ENCODE results near the gene ADO.
"Not testable (repeated sequence)": the region's sequence is repeated elsewhere in the genome, so short reads cannot be mapped to it uniquely, and the experiment has no call there.

ADO gene

DNA sequence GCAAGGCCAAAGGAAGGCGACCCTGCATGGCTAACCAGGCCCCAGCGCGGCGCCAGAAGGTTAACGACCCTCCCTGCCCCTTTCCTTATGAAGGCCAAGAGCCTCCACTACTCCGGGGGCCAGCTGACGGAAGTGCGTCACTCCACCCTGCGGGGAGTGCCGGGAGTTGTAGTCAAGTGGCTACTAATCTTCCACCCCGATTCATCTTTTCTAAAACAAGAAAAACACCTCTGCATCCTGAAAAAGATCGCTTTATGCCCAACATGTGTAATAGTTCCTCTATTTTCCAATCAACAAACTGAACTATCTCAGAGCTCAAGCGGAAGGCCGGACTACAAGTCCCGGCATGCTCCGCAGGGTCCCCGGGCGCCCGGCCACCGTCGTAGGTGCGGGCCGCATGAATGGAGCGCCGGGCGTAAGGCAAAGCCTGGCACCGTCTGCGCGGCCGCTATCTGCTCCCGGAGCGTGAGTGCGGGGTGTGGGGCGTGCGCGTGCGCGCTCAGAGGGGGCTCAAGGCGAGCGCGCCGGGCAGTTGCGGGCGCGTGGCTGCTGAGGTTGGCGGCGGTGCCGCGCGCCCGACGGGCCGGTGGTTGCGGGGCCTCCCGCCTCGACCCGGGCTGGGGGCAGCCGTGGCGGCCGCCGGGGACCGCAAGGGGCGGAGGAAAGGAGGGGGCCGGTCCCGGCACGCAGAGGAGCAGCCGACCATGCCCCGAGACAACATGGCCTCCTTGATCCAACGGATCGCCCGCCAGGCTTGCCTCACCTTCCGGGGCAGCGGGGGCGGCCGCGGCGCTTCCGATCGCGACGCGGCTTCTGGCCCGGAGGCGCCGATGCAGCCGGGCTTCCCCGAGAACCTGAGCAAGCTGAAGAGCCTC is at the start of gene ADO:
TSS of gene ADO (plus strand) at position 365 of the 875 bp plus-strand sequence. CDS start at position 705, 340 bp downstream.
- peak; percentile 7 for DNase-seq

- DNase-seq = no peak
Observed at GRCh38 chr10:62754963-62755362, 49.6 kb upstream of the ADO start.

DNA sequence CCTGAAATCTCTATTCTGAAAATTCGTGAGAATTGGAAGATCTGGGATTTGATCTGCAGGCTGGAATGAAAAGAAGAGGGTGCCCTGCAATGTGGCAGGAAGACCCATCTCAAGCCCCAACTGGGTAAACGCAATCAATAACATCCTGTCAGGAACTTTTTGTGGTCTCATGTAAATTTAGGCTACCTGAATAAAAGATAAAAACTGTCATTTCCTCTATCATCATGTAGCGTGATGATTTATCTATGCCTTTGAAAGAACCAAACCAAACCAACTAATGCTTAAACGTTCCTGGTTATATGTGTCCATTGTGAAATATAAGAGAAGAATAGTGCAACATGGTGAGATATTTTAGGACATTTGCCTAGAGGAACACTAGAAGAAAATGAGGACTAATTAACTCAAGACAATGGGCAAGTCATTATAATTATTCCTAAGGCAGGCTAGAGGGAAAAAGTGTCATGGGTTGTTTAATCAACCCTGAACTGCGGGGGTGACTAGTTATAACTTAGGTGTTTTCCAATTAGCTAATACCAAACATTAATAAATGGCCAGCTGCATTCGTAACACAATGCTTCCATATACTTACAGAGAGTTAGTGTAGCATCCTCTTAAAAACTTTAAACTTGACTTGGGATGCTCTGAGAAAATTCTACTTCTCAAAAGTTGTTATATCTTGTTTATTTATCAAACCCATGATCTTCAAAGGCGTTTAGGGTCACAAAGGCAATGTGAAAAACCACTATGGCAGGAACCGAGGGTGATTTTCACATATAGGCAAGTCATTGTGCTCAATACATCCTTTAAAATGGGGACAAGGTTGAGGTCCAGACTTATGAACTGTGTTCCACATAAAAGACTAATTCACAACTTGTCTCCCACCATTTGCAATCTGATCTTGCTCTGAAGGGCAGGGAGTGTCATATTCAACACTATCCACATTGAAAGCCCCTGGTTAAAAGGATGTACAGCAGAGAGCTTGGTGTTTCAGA is 48.6 kb upstream of the ADO start:
- no peak for DNase-seq

- DNase-seq = no peak
Observed at GRCh38 chr10:62759599-62760175, 44.8 kb upstream of the ADO start.

- no peak for DNase-seq
Observed at GRCh38 chr10:62760401-62760800, 44.1 kb upstream of the ADO start.

- no peak for DNase-seq
Observed at GRCh38 chr10:62761115-62761514, 43.4 kb upstream of the ADO start.

DNA sequence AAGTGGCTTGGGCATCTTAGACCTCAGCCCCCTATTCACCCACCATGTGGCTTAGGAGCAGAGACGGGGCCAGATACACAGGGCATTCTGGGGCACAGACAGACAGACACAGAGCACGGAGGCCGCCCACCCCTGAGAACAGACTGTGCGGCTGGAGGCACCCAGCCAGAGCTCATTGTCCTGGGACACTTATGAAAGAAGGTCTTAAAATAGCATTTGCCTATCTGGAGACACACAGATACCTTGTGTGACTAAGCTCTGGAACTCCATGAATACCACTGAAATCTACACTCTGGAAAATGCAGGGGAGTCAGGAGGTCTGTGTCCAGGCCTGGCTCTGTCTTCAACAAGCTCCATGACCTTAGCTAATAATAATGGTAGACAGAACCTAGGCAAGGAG is 41.4 kb upstream of the ADO start:
- no peak for DNase-seq

DNA sequence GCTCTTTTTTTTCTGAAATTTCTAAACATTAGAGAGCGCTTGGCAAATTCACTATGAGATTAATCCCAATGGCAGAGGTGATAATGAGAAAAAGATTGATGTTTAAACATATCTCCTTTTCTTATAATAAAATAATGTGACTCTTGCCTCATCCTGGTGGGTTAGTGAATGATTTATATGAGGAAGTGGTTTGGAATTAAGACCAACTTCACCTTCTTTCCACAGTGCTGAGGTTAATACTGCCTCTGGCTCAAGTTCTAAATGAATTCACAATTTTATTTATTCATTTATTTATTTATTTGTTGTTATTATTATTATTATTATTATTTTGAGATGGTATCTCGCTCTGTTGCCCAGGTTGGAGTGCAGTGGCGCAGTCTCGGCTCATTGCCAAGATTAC is 40.5 kb upstream of the ADO start:
- no peak for DNase-seq

DNA sequence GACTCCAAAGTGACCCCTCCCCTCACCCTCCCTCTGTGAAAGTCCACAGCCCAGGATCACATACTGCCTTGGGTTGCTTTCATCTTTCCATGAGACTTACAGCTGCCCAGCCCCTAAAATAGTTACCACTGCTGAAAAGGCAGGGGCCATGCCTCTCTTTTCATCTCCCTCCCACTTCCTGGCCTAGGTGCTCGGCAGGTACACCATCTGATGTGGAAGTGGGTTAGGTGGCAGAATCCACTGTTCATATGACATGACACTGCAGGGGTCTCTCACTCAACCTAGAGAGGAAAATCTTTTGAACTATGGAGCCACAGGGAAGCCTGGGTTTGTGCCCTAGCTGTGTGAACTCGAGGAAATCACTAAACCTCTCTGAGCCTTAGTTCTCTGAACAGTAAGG is 38.8 kb upstream of the ADO start:
- no peak for DNase-seq

DNA sequence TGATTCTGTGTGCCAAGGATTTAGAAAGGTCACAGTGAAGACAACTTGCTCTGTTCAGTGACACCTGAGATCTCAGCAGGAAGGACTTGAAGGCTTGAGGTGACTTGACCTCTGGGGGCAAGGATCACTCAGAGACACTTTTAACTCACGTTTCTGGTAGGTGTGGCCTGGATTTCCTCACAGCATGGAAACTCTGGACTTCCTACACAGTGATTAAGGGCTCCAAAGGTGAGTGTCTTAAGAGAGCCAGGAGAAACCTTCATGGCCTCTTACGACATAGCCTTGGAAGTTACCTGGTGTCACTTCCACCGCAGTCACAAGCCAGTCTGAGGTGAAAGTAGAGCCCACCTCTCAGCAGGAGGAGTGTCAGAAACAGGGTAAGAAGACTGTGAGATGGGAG is 38.1 kb upstream of the ADO start:
- DNase-seq = no peak

- DNase-seq = no peak
Observed at GRCh38 chr10:62769574-62770242, 34.8 kb upstream of the ADO start.

DNA sequence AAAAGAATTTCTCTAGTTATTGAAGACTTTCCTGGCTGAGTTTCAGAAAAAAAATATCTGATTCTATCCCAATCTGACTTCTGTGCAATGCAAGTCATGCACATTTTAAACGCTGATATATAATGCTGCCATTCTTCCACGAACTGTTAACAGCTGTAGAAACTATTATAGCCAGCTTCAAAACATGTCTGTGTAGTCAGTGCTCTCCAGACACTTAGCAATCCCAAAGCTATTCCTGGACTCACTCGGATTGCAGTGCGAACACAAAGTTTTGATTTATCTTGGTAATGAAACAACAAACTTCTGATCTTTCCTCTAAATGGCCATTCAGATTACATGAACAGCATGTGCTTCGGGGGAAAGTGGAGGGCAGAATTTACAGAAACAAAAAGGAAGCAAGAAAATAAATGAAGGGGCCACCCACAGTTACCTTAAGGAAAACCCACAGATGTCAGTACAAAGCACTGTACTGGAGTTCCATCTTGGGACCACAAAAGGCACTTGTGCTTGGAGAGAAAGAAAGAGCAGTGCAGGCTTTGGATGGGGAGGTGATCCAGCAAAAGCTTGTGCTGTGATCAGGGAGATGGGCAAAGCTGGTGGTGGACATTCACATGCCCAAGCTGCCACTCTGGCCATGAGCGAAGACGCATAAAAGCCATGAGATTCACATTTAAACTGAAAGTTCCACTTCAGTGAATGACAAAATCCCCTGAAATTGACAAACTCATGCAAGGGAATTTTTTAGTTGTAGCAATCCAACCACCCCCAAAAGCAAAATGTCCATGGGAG is 32.1 kb upstream of the ADO start:
- no peak for DNase-seq

GRCh38 chr10:62778125-62778524 is 26.4 kb upstream of the ADO start:
- DNase-seq = no peak

- no peak for DNase-seq
Observed at GRCh38 chr10:62779487-62780248, 24.9 kb upstream of the ADO start.

DNA sequence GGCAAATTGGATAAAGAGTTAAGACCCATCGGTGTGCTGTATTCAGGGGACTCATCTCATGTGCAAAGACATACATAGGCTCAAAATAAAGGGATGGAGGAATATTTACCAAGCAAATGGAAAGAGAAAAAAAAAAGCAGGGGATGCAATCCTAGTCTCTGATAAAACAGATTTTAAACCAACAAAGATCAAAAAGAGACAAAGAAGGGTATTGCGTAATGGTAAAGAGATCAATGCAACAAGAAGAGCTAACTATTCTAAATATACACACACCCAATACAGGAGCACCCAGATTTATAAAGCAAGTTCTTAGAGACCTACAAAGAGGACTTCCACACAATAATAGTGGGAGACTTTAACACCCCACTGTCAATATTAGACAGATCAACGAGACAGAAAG is 20.0 kb upstream of the ADO start:
- DNase-seq = not testable (repeated sequence)

- not testable (repeated sequence) for DNase-seq
Observed at GRCh38 chr10:62788285-62788684, 16.2 kb upstream of the ADO start.

GRCh38 chr10:62788861-62789467 is 15.6 kb upstream of the ADO start:
- no peak for DNase-seq

GRCh38 chr10:62790019-62790555 is 14.4 kb upstream of the ADO start:
- DNase-seq = no peak

- no peak for DNase-seq
Observed at GRCh38 chr10:62790571-62790970, 13.9 kb upstream of the ADO start.

GRCh38 chr10:62792261-62792660 is 12.3 kb upstream of the ADO start:
- no peak for DNase-seq
